ENCODE results near the gene TSPAN32. TPM values are rescaled to one million over a fixed set of nuclear protein-coding genes. Genes with fewer than 3 reads are reported as not detected.

TSPAN32 gene
- total RNA-seq, 2 donors from 2014 or later = not detected

DNA sequence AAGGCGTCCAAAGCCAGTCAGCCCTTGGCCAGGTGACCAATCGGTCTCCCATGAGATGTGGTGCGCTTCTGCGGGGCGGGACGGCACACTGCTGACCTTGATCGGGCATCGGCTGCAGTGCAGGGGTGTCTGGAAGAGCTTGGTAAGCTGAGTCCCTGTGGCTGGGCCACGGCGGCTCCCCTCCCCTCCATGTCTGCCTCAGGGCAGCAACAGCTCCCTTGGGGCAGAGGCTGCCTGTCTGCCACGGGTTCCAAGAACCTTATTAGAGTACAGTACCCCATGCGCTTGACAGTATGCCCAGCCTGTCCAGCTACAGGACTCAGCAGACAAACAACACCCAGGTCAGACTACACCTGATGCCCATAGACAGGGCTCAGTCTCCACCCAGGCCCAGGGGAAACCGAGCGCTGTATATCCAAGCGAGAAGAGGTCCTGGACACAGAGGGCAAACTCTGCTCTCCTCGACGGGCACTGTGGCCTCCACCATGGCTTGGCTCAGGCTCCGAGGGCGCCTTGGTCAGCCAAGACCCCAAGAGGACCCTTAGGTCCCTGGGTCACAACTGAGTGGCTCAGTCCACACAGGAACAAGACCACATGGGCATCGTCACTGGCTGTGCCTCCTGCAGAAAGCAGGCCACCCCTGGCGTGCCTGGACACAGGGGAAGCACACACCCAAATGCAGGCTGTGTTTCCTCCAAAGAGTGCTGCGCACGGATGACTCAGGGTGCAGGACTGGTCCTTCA, 18.9 kb downstream of the TSPAN32 start:
- Mint-ChIP-seq H3K4me3 (no peak overlapping the region), H3K27ac (no peak overlapping the region), H3K27me3 (ENCODE audit: insufficient read depth) (peaks cover 34% of the 10 kb centered on the region), H3K36me3 (ENCODE audit: low read depth) (no peaks in the 10 kb centered on the region), H3K4me1 (no peaks in the 10 kb centered on the region), H3K9me3 (peaks cover 15% of the 10 kb centered on the region)
- Histone ChIP-seq H3K27me3 (ENCODE audit: control insufficient read depth, insufficient read depth, low read length, poor library complexity, severe bottlenecking) (peaks cover 8% of the 10 kb centered on the region), H3K36me3 (ENCODE audit: control insufficient read depth, insufficient read depth, low read length) (no peaks in the 10 kb centered on the region), H3K4me1 (ENCODE audit: control insufficient read depth, insufficient read depth, low read length) (no peaks in the 10 kb centered on the region), H3K4me3 (ENCODE audit: low read length) (no peak overlapping the region), H3K9ac (ENCODE audit: extremely low read depth, low read length, poor library complexity, severe bottlenecking) (no peak overlapping the region), H3K9me3 (ENCODE audit: control insufficient read depth, low read length) (peaks cover 4% of the 10 kb centered on the region), H3K27ac (ENCODE audit: low read depth, low read length) (no peak overlapping the region)
- TF ChIP-seq, protein P1, sequence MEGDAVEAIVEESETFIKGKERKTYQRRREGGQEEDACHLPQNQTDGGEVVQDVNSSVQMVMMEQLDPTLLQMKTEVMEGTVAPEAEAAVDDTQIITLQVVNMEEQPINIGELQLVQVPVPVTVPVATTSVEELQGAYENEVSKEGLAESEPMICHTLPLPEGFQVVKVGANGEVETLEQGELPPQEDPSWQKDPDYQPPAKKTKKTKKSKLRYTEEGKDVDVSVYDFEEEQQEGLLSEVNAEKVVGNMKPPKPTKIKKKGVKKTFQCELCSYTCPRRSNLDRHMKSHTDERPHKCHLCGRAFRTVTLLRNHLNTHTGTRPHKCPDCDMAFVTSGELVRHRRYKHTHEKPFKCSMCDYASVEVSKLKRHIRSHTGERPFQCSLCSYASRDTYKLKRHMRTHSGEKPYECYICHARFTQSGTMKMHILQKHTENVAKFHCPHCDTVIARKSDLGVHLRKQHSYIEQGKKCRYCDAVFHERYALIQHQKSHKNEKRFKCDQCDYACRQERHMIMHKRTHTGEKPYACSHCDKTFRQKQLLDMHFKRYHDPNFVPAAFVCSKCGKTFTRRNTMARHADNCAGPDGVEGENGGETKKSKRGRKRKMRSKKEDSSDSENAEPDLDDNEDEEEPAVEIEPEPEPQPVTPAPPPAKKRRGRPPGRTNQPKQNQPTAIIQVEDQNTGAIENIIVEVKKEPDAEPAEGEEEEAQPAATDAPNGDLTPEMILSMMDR (conservative IDR thresholded peaks at IDR 0.05) = no peak
- no peak for DNase-seq
- WGBS, 2 experiments (ENCODE audit: insufficient coverage in 1 of 2, insufficient read length in 1 of 2) = 86 to 89% methylated on average over 11 to 23 of the region's 23 CpGs

DNA sequence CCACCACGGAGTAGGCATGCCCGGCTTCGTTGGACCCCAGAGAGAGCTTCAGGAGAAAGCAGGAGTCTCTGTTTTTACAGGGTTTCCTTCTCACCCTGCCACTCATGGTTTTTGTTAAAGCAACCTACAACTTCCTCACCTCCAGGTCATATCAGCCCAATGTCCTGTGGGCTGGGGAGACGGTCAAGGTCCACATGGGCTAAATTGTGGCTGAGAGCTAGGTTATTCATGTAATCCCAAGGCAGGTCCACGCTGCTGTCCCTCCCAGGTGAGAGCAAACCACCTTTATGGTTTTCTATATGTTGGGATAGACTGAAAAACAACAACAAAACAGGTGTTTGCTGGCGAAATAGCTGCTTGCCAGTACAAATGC, 19.5 kb downstream of the TSPAN32 start:
- Mint-ChIP-seq H3K9me3 (peaks cover 15% of the 10 kb centered on the region), H3K36me3 (ENCODE audit: low read depth) (no peaks in the 10 kb centered on the region), H3K4me3 (no peak overlapping the region), H3K27ac (no peak overlapping the region), H3K4me1 (no peaks in the 10 kb centered on the region), H3K27me3 (ENCODE audit: insufficient read depth) (peaks cover 37% of the 10 kb centered on the region)
- Histone ChIP-seq H3K9me3 (ENCODE audit: control insufficient read depth, low read length) (peaks cover 4% of the 10 kb centered on the region), H3K4me3 (ENCODE audit: low read length) (no peak overlapping the region), H3K27me3 (ENCODE audit: control insufficient read depth, insufficient read depth, low read length, poor library complexity, severe bottlenecking) (peaks cover 8% of the 10 kb centered on the region), H3K27ac (ENCODE audit: low read depth, low read length) (no peak overlapping the region), H3K36me3 (ENCODE audit: control insufficient read depth, insufficient read depth, low read length) (no peaks in the 10 kb centered on the region), H3K9ac (ENCODE audit: extremely low read depth, low read length, poor library complexity, severe bottlenecking) (no peak overlapping the region), H3K4me1 (ENCODE audit: control insufficient read depth, insufficient read depth, low read length) (no peaks in the 10 kb centered on the region)
- 90 to 95% methylated on average over 5 to 6 of the region's 6 CpGs for WGBS, 2 experiments (ENCODE audit: insufficient coverage in 1 of 2, insufficient read length in 1 of 2)
- TF ChIP-seq, protein P1 (conservative IDR thresholded peaks at IDR 0.05) = no peak
- no peak for DNase-seq

DNA sequence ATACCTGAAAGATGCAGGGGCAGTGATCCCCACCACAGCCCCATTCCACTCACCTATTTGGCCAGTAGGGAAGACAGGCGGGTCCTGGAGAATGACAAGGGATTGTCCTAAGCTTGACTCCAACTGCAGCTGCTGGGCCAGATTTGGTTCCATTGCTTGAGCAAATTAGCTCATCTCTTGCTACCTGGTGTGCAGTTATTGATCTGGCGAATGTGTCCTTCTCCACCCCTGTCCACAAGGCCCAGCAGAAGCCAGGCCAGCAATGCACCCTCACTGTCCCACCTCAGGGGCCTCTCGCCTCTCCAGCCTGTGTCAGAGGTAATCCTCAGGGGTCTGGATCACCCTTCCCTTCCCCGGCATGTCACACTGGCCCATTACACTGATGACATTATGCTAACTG, 23.3 kb downstream of the TSPAN32 start:
- no peak for DNase-seq
- H3K27ac Mint-ChIP-seq = no peak overlapping the region
- H3K9me3 ChIP-seq (ENCODE audit: control insufficient read depth, low read length) = peaks cover 4% of the 10 kb centered on the region
- peaks cover 38% of the 10 kb centered on the region for H3K27me3 Mint-ChIP-seq (ENCODE audit: insufficient read depth)
- no peaks in the 10 kb centered on the region for H3K36me3 ChIP-seq (ENCODE audit: control insufficient read depth, insufficient read depth, low read length)
- H3K9me3 Mint-ChIP-seq = peaks cover 20% of the 10 kb centered on the region
- no peaks in the 10 kb centered on the region for H3K4me1 ChIP-seq (ENCODE audit: control insufficient read depth, insufficient read depth, low read length)
- H3K4me3 ChIP-seq (ENCODE audit: low read length) = no peak overlapping the region
- TF ChIP-seq, protein P1 (conservative IDR thresholded peaks at IDR 0.05) = no peak
- no peak overlapping the region for H3K9ac ChIP-seq (ENCODE audit: extremely low read depth, low read length, poor library complexity, severe bottlenecking)
- H3K4me3 Mint-ChIP-seq = no peak overlapping the region
- no peak overlapping the region for H3K27ac ChIP-seq (ENCODE audit: low read depth, low read length)
- 84 to 93% methylated on average over 3 to 4 of the region's 4 CpGs for WGBS, 2 experiments (ENCODE audit: insufficient coverage in 1 of 2, insufficient read length in 1 of 2)
- peaks cover 3% of the 10 kb centered on the region for H3K36me3 Mint-ChIP-seq (ENCODE audit: low read depth)
- peaks cover 8% of the 10 kb centered on the region for H3K27me3 ChIP-seq (ENCODE audit: control insufficient read depth, insufficient read depth, low read length, poor library complexity, severe bottlenecking)
- H3K4me1 Mint-ChIP-seq = no peaks in the 10 kb centered on the region
